Activated CD8-positive, alpha-beta memory T cell treated with anti-CD3 and anti-CD28 coated beads for 36 hours (primary cell): ENCODE data around the gene TIGD6. TPM values are rescaled to one million over a fixed set of nuclear protein-coding genes. Genes with fewer than 3 reads are reported as not detected.

Source experiments
- CTCF ChIA-PET: fragments of 350-600 bp; sonication (Branson Sonifier 250); formaldehyde crosslinking; loops from one replicate; lab custom pipeline; 2021; ENCODE audit warnings: antibody characterized with exemption; lab: Charles Lee
- POLR2A ChIA-PET: fragments of 350-600 bp; sonication (Branson Sonifier 250); formaldehyde crosslinking; loops from one replicate; lab custom pipeline; 2021; ENCODE audit warnings: antibody characterized with exemption; lab: Charles Lee
- total RNA-seq, 2 experiments: library from RNA; stranded (reverse); gene quantifications; one replicate each; pipeline ENCODE4 v1.2.3, GENCODE V29; 2021

TIGD6 gene
- total RNA-seq, 2 experiments from 2014 or later = 1.9 to 2.4 TPM

GRCh38 chr5:149995385-149996204 is 4.9 kb downstream of the TIGD6 start:
- POLR2A ChIA-PET = no interaction called here
- CTCF ChIA-PET = interaction anchor here (1.4 kb wide), 1 partner anchor 167 kb away, joined by 6 read pairs; no protein-coding TSS in a partner anchor

- POLR2A ChIA-PET = no interaction called here
- CTCF ChIA-PET = interaction anchor here (1.2 to 4.0 kb wide), 2 partner anchors 159 to 227 kb away, joined by 3 to 27 read pairs; no protein-coding TSS in a partner anchor
Measured at GRCh38 chr5:149993471-149993870, 7.0 kb downstream of the TIGD6 start.

- ChIA-PET POLR2A (no interaction called here), CTCF (interaction anchor here (0.5 to 4.0 kb wide), 22 partner anchors 8 to 354 kb away, joined by 3 to 27 read pairs (median 4); partner anchors contain the start of genes HMGXB3, SLC26A2 and TIGD6)
Measured at GRCh38 chr5:149990518-149991376, 9.7 kb downstream of the TIGD6 start.

- CTCF ChIA-PET = interaction anchor here (1.6 kb wide), 1 partner anchor 154 kb away, joined by 6 read pairs; no protein-coding TSS in a partner anchor
- POLR2A ChIA-PET = no interaction called here
Measured at GRCh38 chr5:149988126-149988525, 12.3 kb downstream of the TIGD6 start.

GRCh38 chr5:149982505-149982904 is 17.9 kb downstream of the TIGD6 start:
- POLR2A ChIA-PET = no interaction called here
- CTCF ChIA-PET = interaction anchor here (1.8 kb wide), 1 partner anchor 8 kb away, joined by 5 read pairs; no protein-coding TSS in a partner anchor

DNA sequence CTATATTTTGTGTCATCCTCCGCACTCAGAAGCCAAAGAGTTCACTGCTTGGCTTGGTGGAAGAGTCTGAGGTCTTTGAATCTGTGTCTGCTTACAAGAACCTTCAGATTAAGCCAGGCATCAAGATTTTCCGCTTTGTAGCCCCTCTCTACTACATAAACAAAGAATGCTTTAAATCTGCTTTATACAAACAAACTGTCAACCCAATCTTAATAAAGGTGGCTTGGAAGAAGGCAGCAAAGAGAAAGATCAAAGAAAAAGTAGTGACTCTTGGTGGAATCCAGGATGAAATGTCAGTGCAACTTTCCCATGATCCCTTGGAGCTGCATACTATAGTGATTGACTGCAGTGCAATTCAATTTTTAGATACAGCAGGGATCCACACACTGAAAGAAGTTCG is 19.2 kb downstream of the TIGD6 start:
- ChIA-PET CTCF (interaction anchor here (0.5 to 1.8 kb wide), 2 partner anchors 9 to 110 kb away, joined by 3 to 5 read pairs; no protein-coding TSS in a partner anchor), POLR2A (no interaction called here)

DNA sequence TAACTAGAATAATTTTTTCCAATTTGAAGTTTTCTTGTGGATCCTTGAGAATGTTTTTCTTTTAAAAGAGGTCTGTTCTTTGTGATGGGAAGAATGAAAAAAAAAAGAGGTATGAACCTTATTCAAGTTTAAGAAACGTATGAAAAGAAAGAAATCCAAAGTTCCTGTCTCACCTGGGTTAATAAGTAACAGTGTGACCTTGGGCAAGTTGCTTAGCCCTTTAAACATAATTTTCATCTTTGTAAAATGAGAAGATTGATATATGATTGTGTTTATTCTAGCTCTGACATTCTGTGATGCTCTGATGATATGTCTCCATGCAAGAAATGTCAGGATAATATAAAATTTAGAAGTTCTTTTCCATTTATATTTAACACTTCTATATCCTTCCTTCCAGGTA is 20.6 kb downstream of the TIGD6 start:
- ChIA-PET POLR2A (no interaction called here), CTCF (interaction anchor here (0.6 kb wide), 1 partner anchor 11 kb away, joined by 3 read pairs; no protein-coding TSS in a partner anchor)

DNA sequence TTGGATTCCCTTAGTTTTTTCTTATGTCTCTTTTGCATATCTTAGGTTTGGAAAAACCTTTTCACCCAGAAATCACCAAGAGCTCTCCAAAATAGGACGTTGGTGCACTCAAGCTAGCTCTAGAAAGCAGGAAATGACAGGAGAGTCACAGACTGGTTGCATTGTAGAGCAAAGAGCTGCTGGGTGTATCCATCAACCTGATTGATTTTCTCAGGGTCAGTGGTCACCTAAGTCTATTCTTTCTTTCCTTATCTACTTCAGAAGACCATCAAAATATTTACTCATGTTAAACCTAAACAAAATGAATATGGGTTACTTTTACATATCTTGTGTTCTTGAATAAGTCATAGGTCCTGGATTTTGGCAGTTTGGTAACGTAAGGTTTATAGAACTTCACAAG is 25.0 kb downstream of the TIGD6 start:
- CTCF ChIA-PET = no interaction called here
- POLR2A ChIA-PET = no interaction called here

DNA sequence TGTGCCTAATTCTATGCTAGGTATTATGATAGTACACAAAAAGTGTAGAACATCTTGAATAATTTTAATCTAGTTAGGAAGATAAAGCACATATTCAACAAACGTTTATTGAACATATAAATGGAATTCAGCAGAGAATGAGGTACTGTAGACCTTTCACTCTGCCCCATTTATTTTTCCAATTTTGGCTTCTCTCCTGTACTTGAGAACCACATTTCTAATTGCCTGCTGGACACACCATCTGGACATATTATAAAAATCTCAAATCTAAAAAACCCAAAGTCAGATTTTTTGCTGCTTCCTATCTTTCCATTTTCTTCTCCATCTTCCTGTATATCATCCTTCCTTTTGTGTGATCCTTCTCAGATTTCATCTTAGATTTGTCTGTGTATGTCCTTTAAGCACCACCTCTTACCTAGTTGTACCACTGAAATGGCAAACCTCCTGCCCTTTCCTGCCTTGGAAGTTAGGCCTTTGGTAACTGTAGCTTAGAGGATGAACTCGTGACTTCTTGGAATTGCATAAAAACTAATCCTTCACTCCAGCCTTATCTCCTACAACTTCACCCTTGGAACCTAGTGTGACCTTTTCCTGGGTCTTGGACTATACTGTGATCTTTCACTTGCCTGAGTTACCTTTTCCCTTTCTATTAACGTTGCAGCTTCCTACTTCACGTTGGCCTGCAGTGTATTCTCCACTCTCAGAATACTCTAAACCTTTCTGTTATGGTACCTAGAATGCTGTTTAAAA is 31.1 kb downstream of the TIGD6 start:
- ChIA-PET POLR2A (no interaction called here), CTCF (interaction anchor here (1.2 to 1.6 kb wide), 2 partner anchors 10 to 136 kb away, joined by 5 to 7 read pairs; partner anchors contain the start of gene SLC26A2)

DNA sequence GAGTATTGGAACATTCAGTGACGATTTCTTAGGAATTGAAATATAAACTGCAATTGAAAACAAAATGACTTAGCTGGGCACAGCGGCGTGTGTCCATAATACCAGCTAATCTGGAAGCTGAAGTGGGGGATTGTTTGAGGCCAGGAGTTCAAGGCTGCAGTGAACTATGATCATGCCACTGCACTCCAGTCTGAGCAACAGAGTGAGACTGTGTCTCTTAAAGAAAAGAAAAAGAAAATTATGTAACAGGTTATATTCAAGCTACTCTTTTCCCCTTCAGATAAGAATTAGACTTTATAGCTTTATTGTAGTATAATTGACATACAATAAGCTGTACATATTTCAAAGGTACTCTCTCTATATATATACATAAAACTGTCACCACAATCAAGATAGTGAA is 33.5 kb downstream of the TIGD6 start:
- POLR2A ChIA-PET = no interaction called here
- CTCF ChIA-PET = interaction anchor here (1.4 kb wide), 1 partner anchor 24 kb away, joined by 4 read pairs; no protein-coding TSS in a partner anchor

DNA sequence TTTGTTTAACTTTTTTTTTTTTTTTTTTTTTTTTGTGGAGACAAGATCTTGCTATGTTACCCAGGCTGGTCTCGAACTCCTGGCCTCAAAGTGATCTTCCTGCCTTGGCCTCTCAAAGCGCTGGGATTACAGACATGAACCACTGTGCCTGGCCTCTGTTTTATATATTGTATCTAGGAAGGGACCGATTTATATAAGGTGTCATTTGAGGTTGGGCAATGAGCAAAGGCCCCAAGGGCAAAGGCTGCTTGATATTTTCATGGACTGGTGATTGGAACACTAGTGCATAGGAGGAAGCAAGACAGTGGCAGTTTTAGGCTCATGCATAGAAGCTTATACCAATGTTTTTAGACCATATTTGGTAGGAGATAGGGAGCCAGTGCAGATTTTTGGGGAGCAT is 36.7 kb downstream of the TIGD6 start:
- ChIA-PET CTCF (interaction anchor here (1.8 kb wide), 2 partner anchors 27 to 135 kb away, joined by 5 to 9 read pairs; no protein-coding TSS in a partner anchor), POLR2A (no interaction called here)

- ChIA-PET CTCF (interaction anchor here (0.7 to 1.8 kb wide), 9 partner anchors 28 to 357 kb away, joined by 3 to 11 read pairs (median 4); no protein-coding TSS in a partner anchor), POLR2A (interaction anchor here (0.6 to 1.1 kb wide), 2 partner anchors 37 to 311 kb away, joined by 3 read pairs; partner anchors contain the start of genes HMGXB3 and TIGD6)
Measured at GRCh38 chr5:149962601-149963300, 37.7 kb downstream of the TIGD6 start.

DNA sequence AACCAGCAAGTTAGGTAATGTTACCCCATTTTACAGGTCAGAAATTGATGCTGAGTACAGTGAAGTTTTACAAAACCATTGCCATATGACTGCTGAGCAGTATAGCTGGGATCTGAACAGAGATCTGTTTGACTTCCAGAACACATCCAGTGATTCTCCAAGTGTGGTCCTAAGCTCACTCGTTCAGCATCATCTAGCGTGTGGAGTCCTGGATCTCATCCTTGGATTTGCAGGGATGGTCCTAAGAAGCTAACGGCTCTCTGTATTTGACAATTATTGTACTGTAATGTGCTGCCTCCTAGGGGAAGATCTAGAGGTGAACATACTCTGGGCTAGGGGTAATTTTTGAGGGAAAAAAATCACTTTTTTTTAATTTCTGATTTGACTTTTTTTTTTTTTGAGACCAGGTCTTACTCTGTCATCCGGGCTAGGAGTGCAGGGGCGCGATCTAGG is 38.5 kb downstream of the TIGD6 start:
- CTCF ChIA-PET = interaction anchor here (0.7 to 1.8 kb wide), 11 partner anchors 29 to 356 kb away, joined by 3 to 11 read pairs (median 4); no protein-coding TSS in a partner anchor
- POLR2A ChIA-PET = interaction anchor here (0.6 to 1.1 kb wide), 2 partner anchors 38 to 419 kb away, joined by 3 read pairs; partner anchors contain the start of genes HMGXB3 and TIGD6

- CTCF ChIA-PET = interaction anchor here (1.3 to 1.5 kb wide), 3 partner anchors 57 to 323 kb away, joined by 4 to 11 read pairs (median 5); no protein-coding TSS in a partner anchor
- POLR2A ChIA-PET = interaction anchor here (0.6 to 1.5 kb wide), 5 partner anchors 39 to 740 kb away, joined by 3 to 11 read pairs (median 3); partner anchors contain the start of genes HMGXB3, PPARGC1B, RBM22 and TIGD6
Measured at GRCh38 chr5:149961186-149961685, 39.2 kb downstream of the TIGD6 start.

GRCh38 chr5:149960272-149961185 is 39.9 kb downstream of the TIGD6 start, which contains the start of gene SLC26A2:
Gene SLC26A2 (plus strand): TSS chr5:149960758. CDS start chr5:149977653, 16,895 bp downstream.
- CTCF ChIA-PET = interaction anchor here (1.1 to 3.3 kb wide), 6 partner anchors 9 to 132 kb away, joined by 3 to 11 read pairs (median 7); no protein-coding TSS in a partner anchor
- POLR2A ChIA-PET = interaction anchor here (0.6 to 1.5 kb wide), 6 partner anchors 12 to 825 kb away, joined by 3 to 11 read pairs (median 5); partner anchors contain the start of genes HMGXB3, PPARGC1B, RBM22 and TIGD6
